Muscle layer of colon (tissue), 2 donors: ENCODE measurements around the gene HDAC8.
"Not testable (repeated sequence)": the region's sequence is repeated elsewhere in the genome, so short reads cannot be mapped to it uniquely, and the experiment has no call there.

Experiments used
- H3K27ac ChIP-seq: one replicate; pipeline ENCODE4 v1.7.0; 2013; ENCODE audit warnings: low read depth, mild to moderate bottlenecking, low read length, moderate library complexity
- H3K27me3 ChIP-seq, 2 donors: one replicate each; pipeline ENCODE4 v1.7.0; 2013; ENCODE audit warnings: low read length in 2 of 2, mild to moderate bottlenecking in 2 of 2; ENCODE audit not compliant: insufficient read depth in 2 of 2, control insufficient read depth in 1 of 2
- H3K36me3 ChIP-seq: one replicate; pipeline ENCODE4 v1.7.0; 2013; ENCODE audit warnings: mild to moderate bottlenecking, low read length; ENCODE audit not compliant: insufficient read depth
- H3K4me1 ChIP-seq: one replicate; pipeline ENCODE4 v1.7.0; 2013; ENCODE audit warnings: mild to moderate bottlenecking, low read length; ENCODE audit not compliant: insufficient read depth
- H3K4me3 ChIP-seq, 2 donors: one replicate each; pipeline ENCODE4 v1.7.0; 2013; ENCODE audit warnings: low read length in 2 of 2, low read depth in 1 of 2, mild to moderate bottlenecking in 1 of 2, moderate library complexity in 1 of 2
- H3K9ac ChIP-seq: one replicate; pipeline ENCODE4 v1.7.0; 2013; ENCODE audit warnings: low read length
- H3K9me3 ChIP-seq: one replicate; pipeline ENCODE4 v1.7.0; 2013; ENCODE audit warnings: mild to moderate bottlenecking, low read length
- donor health status: abdominal sarcoma.
- donor health status: Adenocarcinoma of cecum.

Gene HDAC8

DNA sequence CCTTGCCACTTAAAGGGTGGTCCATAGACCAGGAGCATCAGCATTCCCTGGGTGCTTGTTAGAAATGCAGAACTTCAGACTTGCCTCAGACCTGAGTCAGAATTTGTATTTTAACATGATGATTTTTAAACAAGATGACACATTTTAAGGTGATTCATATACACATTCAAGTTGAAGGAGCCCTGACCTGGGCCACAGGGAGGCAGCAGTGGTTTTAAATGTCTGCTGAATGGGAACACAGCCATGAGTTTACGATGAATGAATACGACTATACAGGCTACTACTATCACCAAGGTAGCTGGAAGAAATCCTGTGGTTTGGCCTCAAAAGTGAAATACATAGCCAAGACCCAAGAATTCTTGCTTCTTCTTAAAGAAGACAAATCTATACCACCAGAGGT is 2.9 kb downstream of the HDAC8 start:
- H3K9me3 ChIP-seq: no peaks in the 10 kb centered on the region
- peaks cover 14% of the 10 kb centered on the region for H3K36me3 ChIP-seq
- H3K4me1 ChIP-seq: no peaks in the 10 kb centered on the region
- H3K27me3 ChIP-seq: peaks cover 0 to 4% of the 10 kb centered on the region in 2 donors
- H3K4me3 ChIP-seq: no peak overlapping the region
- no peak overlapping the region for H3K9ac ChIP-seq
- no peak overlapping the region for H3K27ac ChIP-seq

DNA sequence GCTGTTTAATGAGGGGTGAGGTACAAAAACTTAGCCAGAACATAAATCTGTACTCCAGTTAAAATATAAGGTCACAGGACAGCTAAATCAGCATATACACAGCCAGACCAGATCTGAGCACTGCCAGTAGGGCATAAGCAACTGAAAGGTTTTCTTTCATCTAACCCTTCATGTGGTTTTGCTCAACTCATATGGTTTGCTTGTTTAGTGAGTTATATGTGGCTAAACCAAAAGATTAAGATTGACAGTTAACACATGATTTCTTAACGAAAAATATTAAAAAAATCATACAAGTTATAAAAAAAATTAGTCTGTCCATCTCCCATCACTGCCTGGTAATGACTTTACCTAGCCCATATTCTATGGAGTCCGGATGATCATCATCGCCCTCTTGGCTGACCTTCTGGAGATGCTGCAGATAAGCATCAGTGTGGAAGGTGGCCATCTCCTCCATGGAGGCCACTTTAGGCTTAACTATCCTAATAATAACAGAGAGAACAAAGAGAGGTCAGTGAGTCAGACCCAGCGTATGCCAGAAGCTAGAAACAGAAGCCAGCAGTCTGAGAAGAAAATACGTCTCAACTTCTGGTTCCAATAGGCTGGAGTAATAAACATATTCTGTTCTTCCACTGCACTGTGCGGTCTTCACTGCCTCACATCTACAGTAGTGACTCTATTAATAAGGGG is 4.1 kb downstream of the HDAC8 start:
- H3K36me3 ChIP-seq: peaks cover 14% of the 10 kb centered on the region
- H3K27ac ChIP-seq: no peak overlapping the region

DNA sequence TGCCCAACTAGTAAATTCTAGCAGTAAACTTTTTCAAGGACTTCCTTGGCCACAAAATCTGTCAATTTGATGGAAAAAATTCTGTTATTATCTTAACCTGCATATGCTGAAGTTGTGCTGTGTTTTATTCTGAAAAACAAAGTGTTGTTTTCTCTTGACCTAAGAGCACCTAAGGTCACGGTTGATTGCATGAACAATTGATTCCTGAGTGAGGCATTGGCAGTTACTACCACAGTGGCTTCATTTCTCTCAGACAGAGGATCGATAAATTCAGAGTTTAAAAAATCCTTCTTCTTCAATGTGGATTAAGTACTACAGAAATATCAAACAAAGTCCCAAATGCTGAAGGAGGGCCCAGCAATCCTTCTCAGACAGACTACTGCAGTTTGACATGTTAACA is 6.2 kb downstream of the HDAC8 start:
- H3K4me3 ChIP-seq: no peak overlapping the region
- peaks cover 14% of the 10 kb centered on the region for H3K36me3 ChIP-seq
- no peaks in the 10 kb centered on the region for H3K4me1 ChIP-seq
- no peaks in the 10 kb centered on the region for H3K9me3 ChIP-seq
- H3K9ac ChIP-seq: no peak overlapping the region
- H3K27ac ChIP-seq: no peak overlapping the region
- no peaks in the 10 kb centered on the region for H3K27me3 ChIP-seq

More for the DNA sequence above, 4.1 kb downstream of the HDAC8 start:
- H3K4me1 ChIP-seq: no peaks in the 10 kb centered on the region
- H3K9ac ChIP-seq: no peak overlapping the region
- H3K9me3 ChIP-seq: no peaks in the 10 kb centered on the region
- peaks cover 0 to 4% of the 10 kb centered on the region in 2 donors for H3K27me3 ChIP-seq
- no peak overlapping the region for H3K4me3 ChIP-seq

DNA sequence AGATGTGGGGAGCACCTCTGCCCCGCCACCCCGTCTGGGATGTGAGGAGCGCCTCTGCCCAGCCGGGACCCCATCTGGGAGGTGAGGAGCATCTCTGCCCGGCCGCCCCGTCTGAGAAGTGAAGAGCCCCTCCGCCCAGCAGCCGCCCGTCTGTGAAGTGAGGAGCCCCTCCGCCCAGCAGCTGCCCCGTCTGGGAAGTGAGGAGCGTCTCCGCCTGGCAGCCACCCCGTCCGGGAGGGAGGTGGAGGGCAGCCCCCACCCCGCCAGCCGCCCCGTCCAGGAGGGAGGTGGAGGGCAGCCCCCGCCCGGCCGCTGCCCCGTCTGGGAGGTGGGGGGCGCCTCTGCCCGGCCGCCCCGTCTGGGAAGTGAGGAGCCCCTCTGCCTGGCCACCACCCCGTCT is 13.0 kb downstream of the HDAC8 start:
- not testable (repeated sequence) for H3K27ac ChIP-seq, H3K27me3 ChIP-seq, H3K9me3 ChIP-seq, H3K4me1 ChIP-seq, H3K4me3 ChIP-seq, H3K36me3 ChIP-seq, H3K9ac ChIP-seq

DNA sequence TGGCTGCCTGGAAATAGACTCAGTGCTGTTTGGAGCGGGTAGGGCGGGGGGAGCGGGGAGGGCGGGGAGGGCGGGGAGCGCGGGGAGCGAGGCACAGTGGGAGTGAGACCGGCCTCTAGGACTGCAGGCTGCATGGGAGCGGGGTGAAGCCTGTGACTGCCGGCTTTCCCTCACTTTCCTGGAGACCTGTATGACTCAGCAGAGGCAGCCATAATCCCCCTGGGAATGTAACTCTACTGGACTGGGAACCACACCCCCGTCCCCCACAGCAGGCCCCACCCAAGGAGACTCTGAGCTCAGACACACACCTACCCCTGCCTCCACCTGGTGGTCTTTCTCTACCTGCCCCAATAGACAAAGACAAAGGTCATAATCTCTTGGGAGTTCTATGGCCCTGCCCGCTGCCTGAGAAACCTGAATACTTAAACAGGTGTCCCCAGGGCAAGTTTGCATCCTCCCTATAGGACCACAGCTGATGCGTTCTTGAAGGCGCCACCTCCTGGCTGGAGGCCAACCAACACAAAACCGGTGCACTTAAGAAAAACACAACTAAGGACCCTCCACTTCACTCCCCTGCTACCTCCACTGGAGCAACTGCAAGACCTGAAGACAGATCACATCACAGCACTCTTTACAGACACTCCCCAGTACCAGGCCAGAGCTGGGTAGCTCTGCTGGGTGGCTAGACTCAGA is 18.0 kb downstream of the HDAC8 start:
- no peaks in the 10 kb centered on the region for H3K27me3 ChIP-seq
- H3K36me3 ChIP-seq: no peaks in the 10 kb centered on the region
- H3K9me3 ChIP-seq: no peaks in the 10 kb centered on the region
- H3K9ac ChIP-seq: no peak overlapping the region
- no peaks in the 10 kb centered on the region for H3K4me1 ChIP-seq
- H3K4me3 ChIP-seq: no peak overlapping the region
- no peak overlapping the region for H3K27ac ChIP-seq

DNA sequence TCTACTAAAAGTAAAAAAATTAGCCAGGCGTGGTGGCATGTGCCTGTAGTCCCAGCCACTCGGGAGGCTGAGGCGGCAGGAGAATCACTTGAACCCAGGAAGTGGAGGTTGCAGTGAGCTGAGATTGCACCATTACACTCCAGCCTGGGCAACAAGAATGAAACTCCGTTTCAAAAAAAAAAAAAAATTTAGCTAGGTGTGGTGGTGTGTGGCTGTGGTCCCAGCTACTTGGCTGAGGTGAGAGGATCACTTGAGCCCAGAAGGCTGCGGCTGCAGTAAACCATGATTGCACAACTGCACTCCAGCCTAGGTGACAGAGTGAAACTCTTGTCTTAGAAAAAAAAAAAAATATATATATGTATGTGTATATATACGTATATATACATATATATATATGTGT is 20.2 kb downstream of the HDAC8 start:
- not testable (repeated sequence) for H3K27ac ChIP-seq, H3K9me3 ChIP-seq, H3K27me3 ChIP-seq, H3K36me3 ChIP-seq, H3K4me1 ChIP-seq, H3K4me3 ChIP-seq, H3K9ac ChIP-seq

DNA sequence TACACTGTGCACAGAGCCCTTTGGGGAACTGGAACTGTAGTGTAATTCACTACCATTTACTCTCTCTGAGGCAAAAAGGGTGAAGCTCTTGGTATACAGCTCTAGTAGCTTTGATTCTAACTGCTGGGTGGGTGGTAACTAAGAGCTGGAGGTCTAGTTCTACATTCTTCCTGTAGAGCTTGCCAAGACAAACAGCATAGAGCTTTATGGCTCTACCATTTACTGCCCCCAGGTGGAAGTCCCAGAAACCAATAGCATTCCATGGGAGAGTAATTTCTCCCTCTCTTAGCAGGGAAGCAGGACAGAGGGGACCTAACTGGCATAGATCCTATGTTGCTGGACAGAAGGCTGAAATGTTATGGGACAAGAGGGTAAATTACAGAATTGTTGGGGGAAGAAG is 26.7 kb downstream of the HDAC8 start:
- Histone ChIP-seq H3K36me3 (no peaks in the 10 kb centered on the region), H3K27me3 (no peaks in the 10 kb centered on the region), H3K4me1 (no peaks in the 10 kb centered on the region), H3K4me3 (no peak overlapping the region), H3K27ac (no peak overlapping the region), H3K9me3 (no peaks in the 10 kb centered on the region), H3K9ac (no peak overlapping the region)

DNA sequence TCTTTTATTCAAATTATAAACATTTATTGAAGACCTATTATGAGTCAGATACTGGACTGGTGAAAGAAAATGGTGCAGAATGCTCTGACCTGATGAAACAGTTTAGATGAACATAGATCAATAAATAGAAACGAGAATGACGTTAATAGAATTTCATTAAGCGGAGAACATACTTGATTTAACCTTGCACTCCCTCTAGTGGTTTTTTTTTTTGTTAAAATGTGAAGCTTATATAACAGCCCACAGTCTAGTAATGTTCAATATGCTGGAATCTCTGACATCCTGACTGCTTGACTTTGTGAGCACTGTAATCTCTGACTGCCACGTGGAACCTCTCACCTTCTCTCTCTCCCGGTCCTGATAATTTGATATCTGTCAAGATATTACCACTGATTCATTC is 32.3 kb downstream of the HDAC8 start:
- H3K36me3 ChIP-seq: no peaks in the 10 kb centered on the region
- H3K4me3 ChIP-seq: no peak overlapping the region
- H3K27me3 ChIP-seq: no peaks in the 10 kb centered on the region
- H3K9me3 ChIP-seq: no peaks in the 10 kb centered on the region
- H3K4me1 ChIP-seq: peaks cover 11% of the 10 kb centered on the region
- no peak overlapping the region for H3K27ac ChIP-seq
- H3K9ac ChIP-seq: no peak overlapping the region

DNA sequence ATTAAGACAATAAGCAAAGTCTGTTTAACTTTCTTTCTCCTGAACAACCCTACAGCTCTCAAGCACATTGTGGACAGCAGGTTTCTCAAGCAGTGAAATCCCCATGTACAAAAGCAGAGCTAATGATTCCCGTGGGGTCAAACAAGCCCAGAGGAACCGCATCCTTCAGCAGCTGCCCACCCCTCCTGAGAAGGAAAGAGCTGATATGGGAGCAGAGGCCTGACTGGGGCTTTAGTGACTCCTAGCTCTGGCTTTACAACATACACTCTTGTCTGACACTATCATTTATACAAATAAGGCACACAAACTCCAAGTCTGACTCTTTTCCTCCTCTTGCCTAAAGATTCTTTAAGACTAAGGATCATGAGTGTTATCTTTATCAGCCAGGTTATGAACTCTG is 32.8 kb downstream of the HDAC8 start:
- H3K4me1 ChIP-seq: peaks cover 11% of the 10 kb centered on the region
- no peak overlapping the region for H3K4me3 ChIP-seq
- no peaks in the 10 kb centered on the region for H3K27me3 ChIP-seq
- no peaks in the 10 kb centered on the region for H3K36me3 ChIP-seq
- no peaks in the 10 kb centered on the region for H3K9me3 ChIP-seq
- no peak overlapping the region for H3K27ac ChIP-seq
- H3K9ac ChIP-seq: no peak overlapping the region

DNA sequence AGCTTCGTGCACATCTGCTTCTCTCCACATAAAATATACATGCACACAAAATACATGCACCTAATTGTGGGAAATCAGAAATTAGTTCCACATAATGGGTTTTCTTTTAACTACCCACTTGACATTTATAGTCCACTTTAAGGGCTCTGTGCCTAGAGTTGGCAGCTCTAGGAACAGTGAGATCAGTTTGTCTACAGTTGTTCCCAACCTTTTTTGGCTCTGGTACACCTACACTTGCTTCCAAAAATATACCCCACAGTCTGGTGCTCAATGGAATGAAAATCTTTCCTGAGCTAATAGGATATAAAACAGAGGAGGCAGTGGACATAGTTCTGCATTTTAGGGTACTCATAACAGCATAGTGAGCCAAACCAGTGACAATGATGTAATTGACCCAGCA is 36.1 kb downstream of the HDAC8 start:
- Histone ChIP-seq H3K36me3 (no peaks in the 10 kb centered on the region), H3K4me3 (no peak overlapping the region), H3K27me3 (no peaks in the 10 kb centered on the region), H3K27ac (no peak overlapping the region), H3K4me1 (peaks cover 11% of the 10 kb centered on the region), H3K9ac (no peak overlapping the region), H3K9me3 (no peaks in the 10 kb centered on the region)

DNA sequence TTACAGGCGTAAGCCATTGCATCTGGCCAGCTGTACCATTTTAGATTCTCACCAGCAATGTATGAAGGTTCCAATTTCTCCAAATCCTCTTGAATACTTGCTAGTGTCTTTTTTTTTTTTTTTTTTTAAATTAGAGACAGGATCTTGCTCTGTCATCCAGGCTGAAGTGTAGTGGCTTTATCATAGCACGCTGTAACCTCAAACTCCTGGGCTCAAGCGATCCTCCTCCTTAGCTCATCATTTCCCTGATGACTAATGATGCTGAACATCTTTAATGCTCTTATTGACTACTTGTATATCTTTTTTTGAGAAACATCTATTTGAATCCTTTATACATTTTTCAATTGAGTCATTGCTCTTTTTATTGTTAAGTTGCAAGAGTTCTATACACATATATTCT is 40.3 kb downstream of the HDAC8 start:
- Histone ChIP-seq H3K27ac (no peak overlapping the region), H3K9me3 (no peaks in the 10 kb centered on the region), H3K36me3 (no peaks in the 10 kb centered on the region), H3K9ac (no peak overlapping the region), H3K4me1 (peaks cover 9% of the 10 kb centered on the region), H3K4me3 (no peak overlapping the region), H3K27me3 (no peaks in the 10 kb centered on the region)
